Ascending aorta (tissue), 2 donors: Measurements from ENCODE around the gene RAB6A. TPM values are rescaled to one million over a fixed set of nuclear protein-coding genes. Genes with fewer than 3 reads are reported as not detected.

Source experiments
- DNase-seq, 2 donors: peaks; one replicate each; pipeline ENCODE4 v3.0.0-alpha.2; 2019; ENCODE audit warnings: low spot score in 2 of 2
- H3K27ac ChIP-seq, 2 donors: fragments of 200-600 bp; sonication (generic); one replicate each; pipeline ENCODE4 v1.5.1; 2016 to 2017; ENCODE audit warnings: mild to moderate bottlenecking in 1 of 2
- H3K27me3 ChIP-seq: fragments of 200-600 bp; sonication (generic); one replicate; pipeline ENCODE4 v1.5.1; 2017
- H3K36me3 ChIP-seq, 2 donors: fragments of 200-600 bp; sonication (generic); one replicate each; pipeline ENCODE4 v1.5.1; 2016
- H3K4me1 ChIP-seq, 2 donors: fragments of 200-600 bp; sonication (generic); one replicate each; pipeline ENCODE4 v1.5.1; 2016 to 2017; ENCODE audit warnings: mild to moderate bottlenecking in 1 of 2
- H3K4me3 ChIP-seq, 2 donors: fragments of 200-600 bp; sonication (generic); one replicate each; pipeline ENCODE4 v1.5.1; 2016 to 2017; ENCODE audit warnings: mild to moderate bottlenecking in 1 of 2
- H3K9me3 ChIP-seq, 2 donors: fragments of 200-600 bp; sonication (generic); one replicate each; pipeline ENCODE4 v1.5.1; 2016
- CTCF ChIP-seq, 3 experiments: fragments of 200-600 bp in 2 of 3; fragments of 450-650 bp in 1 of 3; sonication (generic) in 2 of 3; IDR thresholded peaks; one replicate each; pipeline ENCODE4 v1.5.1; 2016 to 2019; ENCODE audit warnings: antibody characterized with exemption in 3 of 3, mild to moderate bottlenecking in 1 of 3, moderate library complexity in 1 of 3
- intact Hi-C: fragments of 100-400 bp; cut with DNase I; formaldehyde crosslinking; loops from one replicate; pipeline ENCODE4 v1.15.1; 2023
- total RNA-seq: library from RNA; depleted of rRNA; stranded (reverse); fragments of >200 nt; gene quantifications from one replicate; pipeline ENCODE4 v1.1.0, GENCODE V29; 2016

RAB6A gene
- total RNA-seq, 1 donor from 2014 or later: 86.3 TPM

GRCh38 chr11:73761403-73761945 is 600 bp upstream of the RAB6A start:
- H3K4me3 ChIP-seq: peak overlapping the region; percentile 14 to 63
- DNase-seq: no peak
- intact Hi-C loops: loop anchor here (1.0 to 5.0 kb wide), 6 partner anchors 18 to 731 kb away; partner anchors contain the start of genes COA4, FAM168A, LIPT2 and PAAF1
- H3K4me1 ChIP-seq: peaks cover 0 to 17% of the 10 kb centered on the region in 2 donors
- TF ChIP-seq CTCF (IDR thresholded peaks at IDR 0.05): no peak
- H3K27ac ChIP-seq: peak overlapping the region; percentile 84 to 92
- H3K9me3 ChIP-seq: no peaks in the 10 kb centered on the region
- no peaks in the 10 kb centered on the region for H3K36me3 ChIP-seq
- H3K27me3 ChIP-seq: no peaks in the 10 kb centered on the region

GRCh38 chr11:73760135-73760678 is 667 bp downstream of the RAB6A start:
- intact Hi-C loops: loop anchor here (2.0 to 5.0 kb wide), 4 partner anchors 163 to 732 kb away; partner anchors contain the start of genes FAM168A, LIPT2, RELT and UCP2
- peak overlapping the region; percentile 97 to 99 for H3K27ac ChIP-seq
- peak in 1 of 2 donors; percentile 77 for DNase-seq
- H3K27me3 ChIP-seq: no peaks in the 10 kb centered on the region
- H3K4me3 ChIP-seq: peak overlapping the region; percentile 88 to 98
- TF ChIP-seq CTCF (IDR thresholded peaks at IDR 0.05): no peak
- H3K36me3 ChIP-seq: no peaks in the 10 kb centered on the region
- H3K9me3 ChIP-seq: no peaks in the 10 kb centered on the region
- H3K4me1 ChIP-seq: peaks cover 0 to 17% of the 10 kb centered on the region in 2 donors

GRCh38 chr11:73759610-73760134 is 1.2 kb downstream of the RAB6A start:
- TF ChIP-seq CTCF (IDR thresholded peaks at IDR 0.05): no peak
- intact Hi-C loops: loop anchor here (2.0 to 5.0 kb wide), 4 partner anchors 162 to 733 kb away; partner anchors contain the start of genes FAM168A, LIPT2, RELT and UCP2
- no peak for DNase-seq
- Histone ChIP-seq H3K9me3 (no peaks in the 10 kb centered on the region), H3K27me3 (no peaks in the 10 kb centered on the region), H3K36me3 (no peaks in the 10 kb centered on the region), H3K4me1 (peaks cover 0 to 17% of the 10 kb centered on the region in 2 donors), H3K27ac (peak overlapping the region; percentile 97 to 99), H3K4me3 (peak overlapping the region; percentile 88 to 98)

DNA sequence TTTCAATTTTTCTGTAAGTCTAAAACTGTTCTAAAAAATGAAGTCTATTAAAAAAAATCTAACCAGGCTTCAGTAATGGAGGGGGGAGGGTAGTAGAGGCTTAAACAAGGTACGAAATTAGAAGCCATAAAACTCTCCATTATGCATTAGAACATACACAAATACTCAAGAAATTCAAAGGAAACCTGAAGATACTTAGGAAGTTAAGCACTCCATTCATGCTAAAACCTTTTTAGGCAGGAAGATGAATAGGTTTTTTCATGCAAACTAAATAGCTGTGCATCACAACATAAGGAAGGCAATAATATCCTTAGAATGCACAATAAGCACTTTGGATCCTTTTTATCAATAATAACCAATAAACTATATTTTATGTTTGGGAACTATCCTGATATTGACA is 2.4 kb downstream of the RAB6A start:
- no peak for DNase-seq
- no peak for TF ChIP-seq CTCF (IDR thresholded peaks at IDR 0.05)
- Histone ChIP-seq H3K4me1 (peaks cover 0 to 17% of the 10 kb centered on the region in 2 donors), H3K4me3 (peak overlapping the region; percentile 88 to 98), H3K27ac (no peak overlapping the region), H3K27me3 (no peaks in the 10 kb centered on the region), H3K9me3 (no peaks in the 10 kb centered on the region), H3K36me3 (no peaks in the 10 kb centered on the region)
- intact Hi-C loops: no loop called here

GRCh38 chr11:73757598-73757997 is 3.3 kb downstream of the RAB6A start:
- DNase-seq: no peak
- intact Hi-C loops: no loop called here
- peaks cover 0 to 22% of the 10 kb centered on the region in 2 donors for H3K4me1 ChIP-seq

More at GRCh38 chr11:73757598-73757997, 3.3 kb downstream of the RAB6A start:
- TF ChIP-seq CTCF (IDR thresholded peaks at IDR 0.05): no peak
- H3K4me3 ChIP-seq: no peak overlapping the region
- H3K27me3 ChIP-seq: no peaks in the 10 kb centered on the region
- no peaks in the 10 kb centered on the region for H3K9me3 ChIP-seq
- no peaks in the 10 kb centered on the region for H3K36me3 ChIP-seq
- H3K27ac ChIP-seq: no peak overlapping the region
